Measurements from ENCODE around the gene IZUMO1R.

DNA sequence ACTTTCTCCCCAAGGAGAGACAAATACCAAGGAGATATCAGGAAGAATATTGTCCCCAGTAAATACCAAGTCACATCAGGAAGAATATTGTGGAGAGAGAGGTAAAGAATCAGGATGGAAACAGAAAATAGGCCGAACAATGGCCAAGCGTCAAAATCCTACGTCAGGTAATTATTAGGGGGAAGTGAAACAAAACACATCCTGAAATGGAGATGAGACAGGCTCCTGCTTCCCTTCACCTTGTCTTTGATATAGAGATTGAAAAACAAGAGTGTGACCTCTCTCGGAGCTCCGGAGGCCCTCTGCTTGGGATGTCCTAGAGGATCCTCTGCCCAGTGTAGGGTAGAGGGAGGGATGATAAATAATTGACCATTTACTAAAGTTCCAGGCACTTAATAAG is 27.4 kb upstream of the IZUMO1R start:
- TF ChIP-seq EZH2 (IDR thresholded peaks at IDR 0.05; ENCODE audit: borderline replicate concordance, low read depth, low read length, severe bottlenecking): no peak
- TF ChIP-seq POLR2A (IDR thresholded peaks at IDR 0.05; ENCODE audit: low read depth, low read length): no peak
- TF ChIP-seq, protein P1, sequence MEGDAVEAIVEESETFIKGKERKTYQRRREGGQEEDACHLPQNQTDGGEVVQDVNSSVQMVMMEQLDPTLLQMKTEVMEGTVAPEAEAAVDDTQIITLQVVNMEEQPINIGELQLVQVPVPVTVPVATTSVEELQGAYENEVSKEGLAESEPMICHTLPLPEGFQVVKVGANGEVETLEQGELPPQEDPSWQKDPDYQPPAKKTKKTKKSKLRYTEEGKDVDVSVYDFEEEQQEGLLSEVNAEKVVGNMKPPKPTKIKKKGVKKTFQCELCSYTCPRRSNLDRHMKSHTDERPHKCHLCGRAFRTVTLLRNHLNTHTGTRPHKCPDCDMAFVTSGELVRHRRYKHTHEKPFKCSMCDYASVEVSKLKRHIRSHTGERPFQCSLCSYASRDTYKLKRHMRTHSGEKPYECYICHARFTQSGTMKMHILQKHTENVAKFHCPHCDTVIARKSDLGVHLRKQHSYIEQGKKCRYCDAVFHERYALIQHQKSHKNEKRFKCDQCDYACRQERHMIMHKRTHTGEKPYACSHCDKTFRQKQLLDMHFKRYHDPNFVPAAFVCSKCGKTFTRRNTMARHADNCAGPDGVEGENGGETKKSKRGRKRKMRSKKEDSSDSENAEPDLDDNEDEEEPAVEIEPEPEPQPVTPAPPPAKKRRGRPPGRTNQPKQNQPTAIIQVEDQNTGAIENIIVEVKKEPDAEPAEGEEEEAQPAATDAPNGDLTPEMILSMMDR (IDR thresholded peaks at IDR 0.05; ENCODE audit: extremely low read depth in 1 of 2, insufficient read depth in 1 of 2, low read depth in 1 of 2, low read length in 2 of 2): no peak
- TF ChIP-seq POLR2AphosphoS5 (IDR thresholded peaks at IDR 0.05; ENCODE audit: insufficient read depth, low read depth, low read length): no peak

Measured in endothelial cell of umbilical vein (primary cell).